GM19455 (cell line): Measurements from ENCODE around the gene MAST4.
"Not testable (repeated sequence)": the region's sequence is repeated elsewhere in the genome, so short reads cannot be mapped to it uniquely, and the experiment has no call there.

ENCODE experiments used
- ATAC-seq: cut with Tn5 transposase; IDR thresholded peaks from one replicate; pipeline ENCODE4 v1.9.1; 2021; ENCODE audit not compliant: unreplicated experiment

Gene MAST4

GRCh38 chr5:67168069-67168468, 571.9 kb downstream of the MAST4 start:
- ATAC-seq: no peak

- no peak for ATAC-seq
Observed at GRCh38 chr5:67170767-67171166, 574.6 kb downstream of the MAST4 start.

GRCh38 chr5:67173351-67173750, 577.2 kb downstream of the MAST4 start:
- ATAC-seq: not testable (repeated sequence)

- ATAC-seq: no peak
Observed at GRCh38 chr5:67173959-67174358, 577.8 kb downstream of the MAST4 start.

GRCh38 chr5:67176936-67177335, 580.7 kb downstream of the MAST4 start:
- ATAC-seq: no peak

GRCh38 chr5:67178085-67178484, 581.9 kb downstream of the MAST4 start:
- no peak for ATAC-seq

- ATAC-seq: no peak
Observed at GRCh38 chr5:67178966-67179365, 582.8 kb downstream of the MAST4 start.

- no peak for ATAC-seq
Observed at GRCh38 chr5:67179697-67180361, 583.6 kb downstream of the MAST4 start.

- no peak for ATAC-seq
Observed at GRCh38 chr5:67181648-67182221, 585.5 kb downstream of the MAST4 start.

GRCh38 chr5:67182301-67182790, 586.2 kb downstream of the MAST4 start:
- no peak for ATAC-seq

GRCh38 chr5:67183859-67184258, 587.7 kb downstream of the MAST4 start:
- no peak for ATAC-seq

GRCh38 chr5:67187006-67187715, 591.0 kb downstream of the MAST4 start:
- no peak for ATAC-seq

- ATAC-seq: no peak
Observed at GRCh38 chr5:67188274-67189078, 592.3 kb downstream of the MAST4 start.

GRCh38 chr5:67189079-67189354, 592.8 kb downstream of the MAST4 start:
- no peak for ATAC-seq

GRCh38 chr5:67189931-67190330, 593.7 kb downstream of the MAST4 start:
- ATAC-seq: no peak

- ATAC-seq: no peak
Observed at GRCh38 chr5:67190410-67190809, 594.2 kb downstream of the MAST4 start.

GRCh38 chr5:67190861-67191260, 594.7 kb downstream of the MAST4 start:
- ATAC-seq: no peak

GRCh38 chr5:67192719-67193438, 596.7 kb downstream of the MAST4 start:
- no peak for ATAC-seq

- ATAC-seq: no peak
Observed at GRCh38 chr5:67193439-67193807, 597.2 kb downstream of the MAST4 start.

- no peak for ATAC-seq
Observed at GRCh38 chr5:67194166-67194565, 598.0 kb downstream of the MAST4 start.
